ENCODE results near the gene CCDC38. TPM values are rescaled to one million over a fixed set of nuclear protein-coding genes. Genes with fewer than 3 reads are reported as not detected.

The CCDC38 gene
- total and polyA plus RNA-seq, 9 of the 15 experiments (the other 6 are each of a cell fraction or from before 2014, with no cell fraction given), result not detected

DNA sequence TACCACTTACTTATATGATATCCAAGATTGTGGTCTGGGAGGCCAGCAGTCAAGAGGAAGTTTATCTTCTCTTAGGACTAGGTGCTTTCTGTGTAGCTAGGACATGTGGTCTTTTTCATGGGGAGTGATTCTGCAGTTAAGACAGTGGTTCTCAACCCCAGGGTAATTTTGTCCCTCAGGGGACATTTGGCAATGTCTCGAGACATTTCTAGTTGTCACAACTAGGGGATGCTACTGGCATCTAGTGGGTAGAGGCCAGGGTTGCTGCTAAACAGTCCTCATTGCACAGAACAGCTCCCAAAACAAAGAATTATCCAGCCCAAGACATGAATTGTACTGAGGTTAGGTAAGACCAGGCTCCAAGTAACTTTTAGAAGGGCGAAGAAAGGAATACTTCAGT lies 20.7 kb upstream of the CCDC38 start:
- CTCF ChIA-PET (ENCODE audit: low intra/inter-chr PET ratio), result no interaction called here
- Histone ChIP-seq H3K27ac (ENCODE audit: extremely low read depth, low read depth, low read length) (no peak overlapping the region), H2AFZ (ENCODE audit: low read depth, low read length) (no peak overlapping the region), H3K4me1 (replicated peaks in 1 of 2; ENCODE audit: control insufficient read depth in 2 of 2, insufficient read depth in 2 of 2, low read length in 2 of 2) (no peaks in the 10 kb centered on the region), H3K9me1 (ENCODE audit: control insufficient read depth, insufficient read depth, low read length) (no peaks in the 10 kb centered on the region), H3K79me2 (ENCODE audit: control insufficient read depth, insufficient read depth, low read length) (no peaks in the 10 kb centered on the region), H3K4me2 (ENCODE audit: insufficient read depth, low read length) (no peak overlapping the region), H3K9me3 (replicated peaks; ENCODE audit: control insufficient read depth, insufficient read depth, low read depth, low read length) (no peaks in the 10 kb centered on the region), H4K20me1 (replicated peaks; ENCODE audit: control insufficient read depth, insufficient read depth, low read length) (no peaks in the 10 kb centered on the region), H3K9ac (ENCODE audit: insufficient read depth in 1 of 2, low read depth in 2 of 2, low read length in 2 of 2) (no peak overlapping the region), H3K4me3 (no peak overlapping the region), H3K27me3 (ENCODE audit: control insufficient read depth in 2 of 2, insufficient read depth in 2 of 2, low read length in 2 of 2) (peaks cover 0 to 5% of the 10 kb centered on the region in 2 experiments; a peak in 1 of 5 replicates), H3K36me3 (ENCODE audit: control insufficient read depth, insufficient read depth, low read length) (no peaks in the 10 kb centered on the region)
- DNase-seq (ENCODE audit: extremely low read depth in 1 of 4, low spot score in 3 of 4), result no peak
- intact Hi-C loops (cut with micrococcal nuclease), result no loop called here
- ATAC-seq, result no peak
- TF ChIP-seq MCM7 (IDR thresholded peaks at IDR 0.05), result no peak
- no peak for TF ChIP-seq PHF8 (IDR thresholded peaks at IDR 0.05; ENCODE audit: borderline replicate concordance, low read length)
- TF ChIP-seq, protein P1, sequence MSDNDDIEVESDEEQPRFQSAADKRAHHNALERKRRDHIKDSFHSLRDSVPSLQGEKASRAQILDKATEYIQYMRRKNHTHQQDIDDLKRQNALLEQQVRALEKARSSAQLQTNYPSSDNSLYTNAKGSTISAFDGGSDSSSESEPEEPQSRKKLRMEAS (CRISPR knock-in tag; IDR thresholded peaks at IDR 0.05), result no peak
- TF ChIP-seq, protein P2, sequence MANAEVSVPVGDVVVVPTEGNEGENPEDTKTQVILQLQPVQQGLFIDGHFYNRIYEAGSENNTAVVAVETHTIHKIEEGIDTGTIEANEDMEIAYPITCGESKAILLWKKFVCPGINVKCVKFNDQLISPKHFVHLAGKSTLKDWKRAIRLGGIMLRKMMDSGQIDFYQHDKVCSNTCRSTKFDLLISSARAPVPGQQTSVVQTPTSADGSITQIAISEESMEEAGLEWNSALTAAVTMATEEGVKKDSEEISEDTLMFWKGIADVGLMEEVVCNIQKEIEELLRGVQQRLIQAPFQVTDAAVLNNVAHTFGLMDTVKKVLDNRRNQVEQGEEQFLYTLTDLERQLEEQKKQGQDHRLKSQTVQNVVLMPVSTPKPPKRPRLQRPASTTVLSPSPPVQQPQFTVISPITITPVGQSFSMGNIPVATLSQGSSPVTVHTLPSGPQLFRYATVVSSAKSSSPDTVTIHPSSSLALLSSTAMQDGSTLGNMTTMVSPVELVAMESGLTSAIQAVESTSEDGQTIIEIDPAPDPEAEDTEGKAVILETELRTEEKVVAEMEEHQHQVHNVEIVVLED (CRISPR knock-in tag; IDR thresholded peaks at IDR 0.05), result no peak
- TF ChIP-seq, protein P3, sequence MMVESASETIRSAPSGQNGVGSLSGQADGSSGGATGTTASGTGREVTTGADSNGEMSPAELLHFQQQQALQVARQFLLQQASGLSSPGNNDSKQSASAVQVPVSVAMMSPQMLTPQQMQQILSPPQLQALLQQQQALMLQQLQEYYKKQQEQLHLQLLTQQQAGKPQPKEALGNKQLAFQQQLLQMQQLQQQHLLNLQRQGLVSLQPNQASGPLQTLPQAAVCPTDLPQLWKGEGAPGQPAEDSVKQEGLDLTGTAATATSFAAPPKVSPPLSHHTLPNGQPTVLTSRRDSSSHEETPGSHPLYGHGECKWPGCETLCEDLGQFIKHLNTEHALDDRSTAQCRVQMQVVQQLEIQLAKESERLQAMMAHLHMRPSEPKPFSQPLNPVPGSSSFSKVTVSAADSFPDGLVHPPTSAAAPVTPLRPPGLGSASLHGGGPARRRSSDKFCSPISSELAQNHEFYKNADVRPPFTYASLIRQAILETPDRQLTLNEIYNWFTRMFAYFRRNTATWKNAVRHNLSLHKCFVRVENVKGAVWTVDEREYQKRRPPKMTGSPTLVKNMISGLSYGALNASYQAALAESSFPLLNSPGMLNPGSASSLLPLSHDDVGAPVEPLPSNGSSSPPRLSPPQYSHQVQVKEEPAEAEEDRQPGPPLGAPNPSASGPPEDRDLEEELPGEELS (CRISPR knock-in tag; IDR thresholded peaks at IDR 0.05; ENCODE audit: borderline replicate concordance), result no peak
- no peak for TF ChIP-seq MEF2D (tag; conservative IDR thresholded peaks at IDR 0.05; ENCODE audit: low read depth)
- no peak for TF ChIP-seq NCOA2 (IDR thresholded peaks at IDR 0.05; ENCODE audit: partially characterized antibody in 2 of 2)
- TF ChIP-seq, protein P4, sequence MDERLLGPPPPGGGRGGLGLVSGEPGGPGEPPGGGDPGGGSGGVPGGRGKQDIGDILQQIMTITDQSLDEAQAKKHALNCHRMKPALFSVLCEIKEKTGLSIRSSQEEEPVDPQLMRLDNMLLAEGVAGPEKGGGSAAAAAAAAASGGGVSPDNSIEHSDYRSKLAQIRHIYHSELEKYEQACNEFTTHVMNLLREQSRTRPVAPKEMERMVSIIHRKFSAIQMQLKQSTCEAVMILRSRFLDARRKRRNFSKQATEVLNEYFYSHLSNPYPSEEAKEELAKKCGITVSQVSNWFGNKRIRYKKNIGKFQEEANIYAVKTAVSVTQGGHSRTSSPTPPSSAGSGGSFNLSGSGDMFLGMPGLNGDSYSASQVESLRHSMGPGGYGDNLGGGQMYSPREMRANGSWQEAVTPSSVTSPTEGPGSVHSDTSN (CRISPR knock-in tag; IDR thresholded peaks at IDR 0.05; ENCODE audit: low read depth), result no peak
- TF ChIP-seq, protein P4 (tag; conservative IDR thresholded peaks at IDR 0.05; ENCODE audit: low read depth), result no peak
- no peak for TF ChIP-seq L3MBTL2 (IDR thresholded peaks at IDR 0.05)
- 0% methylated on average over 2 of the region's 2 CpGs for WGBS (ENCODE audit: insufficient coverage, low coverage, missing lambda C conversion rate)
- in situ Hi-C loops (cut with MboI), result no loop called here
- no TSS peak for BruUV-seq (replicated peaks)
- POLR2A ChIA-PET, result no interaction called here
- FAIRE-seq, result no peak
